Smooth muscle cell (in vitro differentiated cells): ENCODE results near the gene PLXNB2. TPM values are rescaled to one million over a fixed set of nuclear protein-coding genes. Genes with fewer than 3 reads are reported as not detected.
A peak's percentile ranks its signal among the peaks of the same experiment; 100 is the strongest.
"Not testable (repeated sequence)": the region's sequence is repeated elsewhere in the genome, so short reads cannot be mapped to it uniquely, and the experiment has no call there.

Experiments
- DNase-seq: peaks from one replicate; lab custom pipeline; 2025; ENCODE audit not compliant: unreplicated experiment; lab: John Stamatoyannopoulos, UW
- H2AFZ ChIP-seq: fragments of 200-600 bp; sonication (generic); 2 replicates; pipeline ENCODE4 v1.6.0; 2016; ENCODE audit warnings: antibody characterized with exemption, low read depth, mild to moderate bottlenecking
- H3F3A ChIP-seq: fragments of 200-600 bp; sonication (generic); 2 replicates; pipeline ENCODE4 v1.6.0; 2017; ENCODE audit warnings: antibody characterized with exemption, low read depth
- H3K27ac ChIP-seq: fragments of 200-600 bp; sonication (generic); 2 replicates; pipeline ENCODE4 v1.5.1; 2016; ENCODE audit warnings: low read depth, mild to moderate bottlenecking
- H3K27me3 ChIP-seq: fragments of 200-600 bp; sonication (generic); 2 replicates; pipeline ENCODE4 v1.6.1; 2016; ENCODE audit warnings: low read depth, mild to moderate bottlenecking
- H3K36me3 ChIP-seq: fragments of 200-600 bp; sonication (generic); 2 replicates; pipeline ENCODE4 v1.5.1; 2016; ENCODE audit warnings: low read depth
- H3K4me1 ChIP-seq: fragments of 200-600 bp; sonication (generic); 2 replicates; pipeline ENCODE4 v1.5.1; 2016; ENCODE audit warnings: low read depth
- H3K4me2 ChIP-seq: fragments of 200-600 bp; sonication (generic); 2 replicates; pipeline ENCODE4 v1.6.0; 2016; ENCODE audit warnings: mild to moderate bottlenecking
- H3K4me3 ChIP-seq: fragments of 200-600 bp; sonication (generic); 2 replicates; pipeline ENCODE4 v1.5.1; 2016; ENCODE audit warnings: mild to moderate bottlenecking
- H3K79me2 ChIP-seq: fragments of 200-600 bp; sonication (generic); 2 replicates; pipeline ENCODE4 v1.6.0; 2016; ENCODE audit warnings: low read depth, mild to moderate bottlenecking
- H3K9ac ChIP-seq: fragments of 200-600 bp; sonication (generic); 2 replicates; pipeline ENCODE4 v1.6.0; 2016; ENCODE audit warnings: low read depth
- H3K9me3 ChIP-seq: fragments of 200-600 bp; sonication (generic); replicated peaks from 2 replicates; pipeline ENCODE4 v1.5.1; 2016; ENCODE audit warnings: low read depth
- H4K20me1 ChIP-seq: fragments of 200-600 bp; sonication (generic); 2 replicates; pipeline ENCODE4 v1.6.0; 2016; ENCODE audit warnings: low read depth
- CTCF ChIP-seq: fragments of 200-600 bp; sonication (generic); IDR thresholded peaks from 2 replicates; pipeline ENCODE4 v1.5.1; 2017; ENCODE audit warnings: borderline replicate concordance, mild to moderate bottlenecking, antibody characterized with exemption; ENCODE audit not compliant: insufficient read depth, poor library complexity, severe bottlenecking
- WGBS: methylation state at CpG from one replicate; pipeline ENCODE4 v1.1.7; 2016; ENCODE audit warnings: low lambda C conversion rate; 5-methylcytosine and 5-hydroxymethylcytosine counted together
- polyA plus RNA-seq: library from polyadenylated mRNA; unstranded; fragments of >200 nt; fragmentation: Nextera tagmentation; extraction: Ambion mirVana; gene quantifications from 2 replicates; pipeline ENCODE4 v1.2.1, GENCODE V29; 2016
- total RNA-seq: library from RNA; depleted of rRNA; stranded (reverse); fragments of >200 nt; gene quantifications from 2 replicates; pipeline ENCODE4 v1.2.3, GENCODE V29; 2014

Gene PLXNB2
- total and polyA plus RNA-seq, 2 experiments from 2014 or later: 195 to 210 TPM

- Histone ChIP-seq H3K79me2 (no peaks in the 10 kb centered on the region), H3K27ac (no peak overlapping the region), H3K4me1 (peaks cover 23% of the 10 kb centered on the region), H3F3A (peaks cover 18% of the 10 kb centered on the region), H2AFZ (no peak overlapping the region), H3K9me3 (no peaks in the 10 kb centered on the region), H3K4me3 (no peak overlapping the region), H4K20me1 (peaks cover 83% of the 10 kb centered on the region), H3K4me2 (no peak overlapping the region), H3K36me3 (no peaks in the 10 kb centered on the region), H3K27me3 (no peaks in the 10 kb centered on the region), H3K9ac (no peak overlapping the region)
- DNase-seq: no peak
- WGBS: 93% methylated on average over 7 of the region's 7 CpGs
- TF ChIP-seq CTCF: no peak
Observed at GRCh38 chr22:50274771-50275170, 32.7 kb downstream of the PLXNB2 start.

GRCh38 chr22:50274311-50274710, 33.1 kb downstream of the PLXNB2 start:
- DNase-seq: no peak
- Histone ChIP-seq H3K27ac (no peak overlapping the region), H3K79me2 (no peaks in the 10 kb centered on the region), H3K4me3 (no peak overlapping the region), H2AFZ (no peak overlapping the region), H3F3A (peaks cover 18% of the 10 kb centered on the region), H3K4me2 (no peak overlapping the region), H3K36me3 (no peaks in the 10 kb centered on the region), H4K20me1 (peaks cover 78% of the 10 kb centered on the region), H3K27me3 (no peaks in the 10 kb centered on the region), H3K4me1 (peaks cover 23% of the 10 kb centered on the region), H3K9ac (no peak overlapping the region), H3K9me3 (no peaks in the 10 kb centered on the region)
- peak; percentile 26 for TF ChIP-seq CTCF
- 88% methylated on average over 3 of the region's 7 CpGs for WGBS

- not testable (repeated sequence) for H3K9me3 ChIP-seq, H3K4me2 ChIP-seq, H3K9ac ChIP-seq, H3K4me3 ChIP-seq, H3K27ac ChIP-seq, DNase-seq, H3K36me3 ChIP-seq, H2AFZ ChIP-seq, H3K79me2 ChIP-seq, H3K27me3 ChIP-seq
- WGBS: 94% methylated on average over 10 of the region's 10 CpGs
- Histone ChIP-seq H4K20me1 (peaks cover 73% of the 10 kb centered on the region), H3F3A (peaks cover 18% of the 10 kb centered on the region), H3K4me1 (peaks cover 23% of the 10 kb centered on the region)
Observed at GRCh38 chr22:50273781-50274180, 33.7 kb downstream of the PLXNB2 start.

GRCh38 chr22:50273352-50273751, 34.1 kb downstream of the PLXNB2 start:
- H3K9me3 ChIP-seq, H3K27me3 ChIP-seq, DNase-seq, H3K4me3 ChIP-seq, H3K4me2 ChIP-seq, H3K27ac ChIP-seq, H3K79me2 ChIP-seq, H3K9ac ChIP-seq, H3K36me3 ChIP-seq, H2AFZ ChIP-seq: not testable (repeated sequence)
- peaks cover 72% of the 10 kb centered on the region for H4K20me1 ChIP-seq
- WGBS: 81% methylated on average over 11 of the region's 11 CpGs
- H3F3A ChIP-seq: peaks cover 18% of the 10 kb centered on the region
- peaks cover 23% of the 10 kb centered on the region for H3K4me1 ChIP-seq
